Esophagus mucosa (tissue), 1 donor: ENCODE data around the gene AKAP17A. TPM values are rescaled to one million over a fixed set of nuclear protein-coding genes. Genes with fewer than 3 reads are reported as not detected.
"Not testable (repeated sequence)": the region's sequence is repeated elsewhere in the genome, so short reads cannot be mapped to it uniquely, and the experiment has no call there.

ENCODE experiments used
- ATAC-seq: fragments of 200-7000 bp; cut with Tn5 transposase; one replicate; pipeline ENCODE4 v1.9.1; 2020
- total RNA-seq: library from RNA; stranded (reverse); gene quantifications from one replicate; pipeline ENCODE4 v1.2.4, GENCODE V29; 2023
- donor health status: DM: yes; HTN: yes; CAD: no.

AKAP17A gene
- total RNA-seq, 1 donor from 2014 or later: 13.0 TPM

DNA sequence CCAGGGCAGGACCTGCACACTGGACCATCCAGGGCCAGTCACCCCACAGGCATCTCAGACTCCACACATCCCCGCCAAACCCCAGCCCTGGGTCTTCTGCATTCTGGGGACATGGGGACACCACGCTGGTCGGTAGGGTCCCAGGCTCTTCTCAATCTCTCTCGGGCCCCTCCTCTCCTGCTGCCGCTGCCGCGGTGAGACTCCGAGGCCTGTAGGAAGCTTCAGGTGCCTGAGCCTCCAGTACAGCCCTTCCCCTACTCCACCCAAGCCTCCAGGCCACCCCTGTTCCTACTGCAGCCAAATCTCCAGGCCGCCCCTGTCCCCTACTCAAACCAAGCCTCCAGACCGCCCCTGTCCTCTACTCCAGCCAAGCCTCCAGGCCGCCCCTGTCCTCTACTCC, 17.9 kb downstream of the AKAP17A start:
- ATAC-seq: no peak

DNA sequence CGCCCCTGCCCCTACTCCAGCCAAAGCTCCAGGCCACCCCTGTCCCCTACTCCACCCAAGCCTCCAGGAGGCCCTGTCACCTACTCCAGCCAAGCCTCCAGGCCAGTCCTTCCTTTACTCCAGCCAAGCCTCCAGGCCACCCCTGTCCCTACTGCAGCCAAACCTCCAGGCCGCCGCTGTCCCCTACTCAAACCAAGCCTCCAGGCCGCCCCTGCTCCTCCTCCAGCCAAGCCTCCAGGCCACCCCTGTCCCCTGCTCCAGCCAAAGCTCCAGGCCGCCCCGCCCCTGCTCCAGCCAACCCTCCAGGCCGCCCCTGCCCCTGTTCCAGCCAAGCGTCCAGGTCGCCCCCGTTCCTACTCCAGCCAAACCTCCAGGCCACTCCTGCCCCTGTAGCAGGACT, 18.4 kb downstream of the AKAP17A start:
- ATAC-seq: no peak

DNA sequence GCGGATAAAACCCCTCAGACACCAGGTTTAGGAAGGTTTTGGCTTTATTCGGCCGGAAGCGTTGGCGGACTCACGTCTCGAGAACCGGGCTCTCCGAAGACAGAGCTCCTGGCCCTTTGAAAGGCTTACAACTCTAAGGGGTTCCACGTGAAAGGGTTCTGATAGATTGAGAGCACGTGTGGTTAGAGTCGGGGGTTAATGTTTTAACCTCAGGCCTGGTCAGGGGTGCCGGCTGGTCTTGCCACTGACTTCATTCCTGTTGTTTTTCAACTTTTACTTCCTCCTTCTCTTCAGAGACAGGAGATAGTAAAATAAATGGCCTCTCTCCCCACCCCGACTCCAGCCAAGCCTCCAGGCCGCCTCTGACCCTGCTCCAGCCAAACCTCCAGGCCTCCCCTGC, 18.8 kb downstream of the AKAP17A start:
- ATAC-seq: no peak

DNA sequence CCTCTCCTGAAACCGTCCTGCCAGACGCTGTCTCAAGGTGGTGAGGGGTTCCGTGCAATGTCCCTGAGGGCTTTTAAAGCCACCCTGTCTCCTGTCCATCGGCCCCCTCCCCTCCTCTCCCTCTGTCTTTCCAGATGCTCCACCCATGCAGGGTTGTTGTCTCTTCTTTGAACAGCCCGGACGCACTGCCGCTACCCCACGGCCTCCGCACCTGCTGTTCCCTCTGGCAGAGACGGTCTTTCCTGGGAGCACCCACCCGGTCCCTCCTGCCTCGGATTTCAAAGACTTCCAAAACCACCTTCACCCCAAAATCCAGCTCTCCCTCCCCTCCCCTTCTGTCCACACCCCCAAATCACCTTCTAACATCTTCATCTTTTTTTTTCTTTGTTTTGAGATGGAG, 19.3 kb downstream of the AKAP17A start:
- ATAC-seq: no peak

DNA sequence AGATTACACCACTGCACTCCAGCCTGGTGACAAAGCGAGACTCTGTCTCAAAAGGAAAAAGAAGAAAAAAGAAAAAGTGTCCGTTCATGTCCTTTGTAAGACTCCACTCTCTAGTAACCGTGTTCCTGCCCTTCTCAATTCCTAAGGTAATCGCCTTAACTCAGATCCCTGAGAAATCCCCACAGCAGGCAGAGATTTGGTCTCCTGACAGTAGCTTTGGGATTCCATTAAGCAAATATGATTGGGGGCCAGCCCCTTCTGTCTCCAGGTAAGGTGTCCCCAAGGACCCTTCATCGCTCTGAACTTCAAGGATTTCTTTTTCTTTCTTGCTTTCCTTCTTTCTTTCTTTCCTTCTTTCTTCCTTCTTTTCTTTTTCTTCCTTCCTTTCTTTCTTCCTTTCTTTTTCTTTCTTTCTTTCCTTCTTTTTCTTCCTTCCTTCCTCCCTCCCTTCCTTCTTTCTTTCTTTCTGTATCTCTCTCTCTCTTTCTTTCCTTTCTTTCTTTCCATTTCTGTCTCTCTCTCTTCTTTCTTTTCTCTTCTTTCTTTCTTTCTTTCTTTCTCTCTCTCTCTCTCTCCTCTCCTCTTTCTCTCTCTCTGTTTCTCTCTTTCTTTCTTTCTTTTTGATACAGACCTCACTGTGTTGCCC, 21.4 kb downstream of the AKAP17A start:
- no peak for ATAC-seq

DNA sequence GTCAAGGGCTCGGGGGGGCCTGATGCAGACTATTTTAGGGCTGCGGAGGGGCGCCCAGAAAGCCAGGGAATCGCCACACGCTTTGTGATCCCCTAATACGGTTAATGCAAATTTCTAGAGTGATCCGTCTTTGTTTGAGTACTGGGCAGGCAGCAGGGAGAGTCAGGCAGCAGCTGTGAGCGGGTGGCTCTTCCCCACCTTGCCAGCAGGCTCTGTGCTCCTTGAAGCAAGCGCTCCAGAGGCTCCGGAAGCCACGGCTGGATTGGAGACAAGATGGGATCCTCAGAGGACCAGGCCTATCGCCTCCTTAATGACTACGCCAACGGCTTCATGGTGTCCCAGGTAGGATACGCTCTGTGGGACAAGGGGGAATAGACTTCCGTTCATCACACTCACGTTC, 23.5 kb downstream of the AKAP17A start, which contains the start of gene ASMT:
Gene ASMT, plus strand, starts transcription at position 133 of the 400 bp plus-strand sequence. Its CDS starts 141 bp downstream, at position 274.
- no peak for ATAC-seq

DNA sequence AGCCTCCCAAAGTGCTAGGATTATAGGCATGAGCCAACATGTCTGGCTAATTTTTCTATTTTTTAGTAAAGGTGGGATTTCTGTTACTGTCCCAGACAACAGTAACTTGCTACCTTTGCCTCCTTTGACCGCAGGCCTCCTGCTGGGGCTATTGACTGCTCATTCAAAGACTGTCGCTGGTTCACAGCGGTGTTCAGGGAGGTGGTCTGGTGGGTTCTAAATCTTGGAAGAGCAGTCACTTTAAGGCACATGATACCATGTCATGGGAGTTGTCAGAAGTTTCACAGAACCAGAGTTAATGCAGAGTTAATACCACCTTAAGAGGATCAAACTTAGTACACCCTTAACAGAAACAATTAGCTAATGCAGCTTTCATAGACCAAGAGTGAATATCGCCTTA, 27.3 kb downstream of the AKAP17A start:
- ATAC-seq: no peak

DNA sequence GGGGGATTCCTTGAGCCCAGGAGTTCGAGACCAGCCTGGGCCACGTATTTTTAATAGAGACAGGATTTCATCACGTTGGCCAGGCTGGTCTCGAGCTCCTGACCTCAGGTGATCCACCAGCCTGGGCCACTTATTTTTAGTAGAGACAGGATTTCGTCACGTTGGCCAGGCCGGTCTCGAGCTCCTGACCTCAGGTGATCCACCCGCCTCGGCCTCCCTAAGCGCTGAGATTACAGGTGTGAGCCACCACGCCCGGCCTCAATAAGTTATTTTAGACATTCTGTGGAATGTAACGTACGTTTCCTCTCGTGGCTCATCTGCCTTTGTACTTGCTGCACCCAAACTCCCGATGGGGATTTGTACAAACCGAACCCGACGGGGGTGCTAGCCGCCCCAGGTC, 32.3 kb downstream of the AKAP17A start:
- ATAC-seq: no peak

DNA sequence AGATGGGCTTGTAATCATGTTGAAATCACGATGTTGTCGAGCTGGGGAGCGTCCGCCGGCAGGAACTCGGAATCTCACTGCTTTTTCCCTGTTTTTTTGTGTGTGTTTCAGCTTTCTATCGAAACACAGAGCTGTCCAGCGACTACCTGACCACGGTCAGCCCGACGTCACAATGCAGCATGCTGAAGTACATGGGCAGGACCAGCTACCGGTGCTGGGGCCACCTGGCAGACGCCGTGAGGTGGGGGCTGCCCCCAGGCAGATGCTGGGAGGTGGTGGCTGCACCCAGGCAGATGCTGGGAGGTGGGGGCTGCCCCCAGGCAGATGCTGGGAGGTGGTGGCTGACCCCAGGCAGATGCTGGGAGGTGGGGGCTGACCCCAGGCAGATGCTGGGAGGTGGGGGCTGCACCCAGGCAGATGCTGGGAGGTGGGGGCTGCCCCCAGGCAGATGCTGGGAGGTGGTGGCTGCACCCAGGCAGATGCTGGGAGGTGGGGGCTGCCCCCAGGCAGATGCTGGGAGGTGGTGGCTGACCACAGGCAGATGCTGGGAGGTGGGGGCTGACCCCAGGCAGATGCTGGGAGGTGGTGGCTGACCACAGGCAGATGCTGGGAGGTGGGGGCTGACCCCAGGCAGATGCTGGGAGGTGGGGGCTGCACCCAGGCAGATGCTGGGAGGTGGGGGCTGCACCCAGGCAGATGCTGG, 32.9 kb downstream of the AKAP17A start:
- not testable (repeated sequence) for ATAC-seq

DNA sequence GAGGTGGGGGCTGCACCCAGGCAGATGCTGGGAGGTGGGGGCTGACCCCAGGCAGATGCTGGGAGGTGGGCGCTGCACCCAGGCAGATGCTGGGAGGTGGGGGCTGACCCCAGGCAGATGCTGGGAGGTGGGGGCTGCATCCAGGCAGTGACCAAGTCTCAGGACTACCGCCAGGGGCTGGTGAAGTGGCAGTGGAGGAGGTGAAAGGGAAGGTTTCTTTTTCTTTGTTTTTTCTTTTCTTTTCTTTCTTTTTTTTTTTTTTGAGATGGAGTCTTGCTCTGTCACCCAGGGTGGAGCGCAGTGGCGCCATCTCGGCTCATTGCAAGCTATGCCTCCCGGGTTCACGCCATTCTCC, 33.4 kb downstream of the AKAP17A start:
- ATAC-seq: not testable (repeated sequence)

DNA sequence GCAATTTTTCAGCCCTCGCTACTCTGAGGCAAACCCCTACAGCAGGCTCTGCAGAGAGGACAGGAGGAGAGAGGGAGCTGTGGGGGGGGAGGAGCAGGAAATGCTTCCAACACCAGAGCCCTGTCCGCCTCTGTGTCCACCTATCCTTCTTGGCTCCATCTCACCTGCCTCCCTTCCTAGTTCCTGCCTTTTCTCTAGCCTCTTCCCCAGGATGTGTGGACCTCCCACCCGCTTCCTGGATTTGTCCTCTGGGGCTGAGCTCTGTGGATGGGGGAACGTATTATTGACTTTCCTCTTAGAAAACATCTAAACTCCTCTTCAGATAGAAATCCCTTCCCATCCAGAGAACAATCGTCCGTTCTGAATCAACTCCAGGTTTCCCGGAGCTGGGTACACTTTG, 37.8 kb downstream of the AKAP17A start:
- no peak for ATAC-seq

DNA sequence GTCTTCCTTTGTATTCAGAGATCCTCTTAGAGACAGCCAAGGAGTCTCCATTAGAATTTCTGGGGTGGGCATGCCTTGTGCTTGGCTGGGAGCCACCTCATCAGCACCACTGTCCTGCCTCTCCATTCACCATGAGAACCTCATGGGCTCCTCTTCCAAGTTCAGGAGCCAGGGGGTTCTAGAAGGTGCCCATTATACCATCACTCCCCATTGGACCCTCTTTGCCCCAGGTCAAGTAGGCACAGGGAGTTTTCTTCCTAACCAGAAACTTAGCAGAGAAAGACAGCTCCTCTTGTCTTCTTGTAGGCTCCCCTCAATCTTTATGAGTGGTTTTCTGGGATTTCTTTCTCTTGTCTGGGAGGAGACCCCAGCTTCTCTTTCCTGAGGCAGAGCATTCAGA, 54.6 kb downstream of the AKAP17A start:
- ATAC-seq: no peak

DNA sequence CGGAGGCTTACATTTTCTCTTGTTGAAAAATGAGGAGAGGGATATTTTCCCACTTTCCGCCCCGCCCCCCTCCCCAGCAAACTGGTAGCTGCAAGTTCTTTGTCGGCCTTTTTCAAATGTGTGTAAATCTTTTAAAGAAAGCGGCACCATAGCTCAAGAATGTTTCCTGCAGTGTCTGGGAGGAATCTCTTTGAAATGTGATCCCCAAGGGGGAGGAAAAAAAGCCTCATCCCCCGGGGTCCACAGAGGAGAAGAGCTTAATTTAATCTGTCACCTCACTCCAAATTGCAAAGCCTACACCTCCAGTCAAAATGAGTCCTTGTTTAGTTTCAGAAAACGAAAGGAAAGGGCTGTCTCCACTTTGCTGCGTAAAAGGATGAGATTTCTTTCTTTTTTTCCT, 58.2 kb downstream of the AKAP17A start:
- no peak for ATAC-seq

Other genes starting within 250 kb of the AKAP17A start
- gene SLC25A6, start 199.5 kb upstream of the AKAP17A start, total RNA-seq: 294 TPM
- 8.1 TPM for gene ASMTL, start 138.7 kb upstream of the AKAP17A start, total RNA-seq
- gene P2RY8, start 54.4 kb upstream of the AKAP17A start, total RNA-seq: 0.52 TPM
- gene ASMT, start 23.5 kb downstream of the AKAP17A start, total RNA-seq: not detected